Coronary artery (tissue), 2 donors: Measurements from ENCODE around the gene CDH13.

Experiments
- DNase-seq: peaks from one replicate; pipeline ENCODE4 v3.0.0-alpha.2; 2017; ENCODE audit warnings: low spot score
- H3K27ac ChIP-seq, 2 donors: fragments of 200-600 bp; sonication (generic); one replicate each; pipeline ENCODE4 v1.5.1; 2016 to 2019
- H3K4me3 ChIP-seq: fragments of 200-600 bp; sonication (generic); 2 replicates; pipeline ENCODE4 v1.5.1; 2016; ENCODE audit warnings: mild to moderate bottlenecking, moderate library complexity
- TF ChIP-seq, protein P1 (sequence below): fragments of 200-600 bp; sonication (generic); IDR thresholded peaks from one replicate; pipeline ENCODE4 v1.5.1; 2019; ENCODE audit warnings: antibody characterized with exemption

The CDH13 gene

DNA sequence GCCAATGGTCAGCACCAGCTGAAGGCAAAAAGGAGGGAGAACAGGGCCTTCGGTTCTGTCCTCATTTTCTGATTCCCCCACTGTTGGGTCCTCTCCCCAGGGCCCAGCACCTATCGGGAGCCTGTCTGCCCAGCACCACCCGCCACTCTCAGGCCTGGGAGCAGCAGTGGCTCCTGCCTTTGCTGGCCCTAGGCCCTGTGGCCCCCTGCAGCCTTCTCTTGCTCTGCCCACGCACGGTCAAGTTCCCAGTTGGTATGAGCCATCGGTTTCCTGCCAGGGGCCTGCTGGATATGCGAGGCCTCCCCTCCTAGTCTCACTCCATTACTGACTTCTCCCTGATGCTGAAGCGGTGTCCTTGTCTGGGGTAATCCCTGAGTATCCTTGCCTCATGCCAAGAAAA is 1218.5 kb downstream of the CDH13 start:
- Histone ChIP-seq H3K27ac (no peak overlapping the region), H3K4me3 (no peak overlapping the region)
- DNase-seq: no peak
- TF ChIP-seq, protein P1, sequence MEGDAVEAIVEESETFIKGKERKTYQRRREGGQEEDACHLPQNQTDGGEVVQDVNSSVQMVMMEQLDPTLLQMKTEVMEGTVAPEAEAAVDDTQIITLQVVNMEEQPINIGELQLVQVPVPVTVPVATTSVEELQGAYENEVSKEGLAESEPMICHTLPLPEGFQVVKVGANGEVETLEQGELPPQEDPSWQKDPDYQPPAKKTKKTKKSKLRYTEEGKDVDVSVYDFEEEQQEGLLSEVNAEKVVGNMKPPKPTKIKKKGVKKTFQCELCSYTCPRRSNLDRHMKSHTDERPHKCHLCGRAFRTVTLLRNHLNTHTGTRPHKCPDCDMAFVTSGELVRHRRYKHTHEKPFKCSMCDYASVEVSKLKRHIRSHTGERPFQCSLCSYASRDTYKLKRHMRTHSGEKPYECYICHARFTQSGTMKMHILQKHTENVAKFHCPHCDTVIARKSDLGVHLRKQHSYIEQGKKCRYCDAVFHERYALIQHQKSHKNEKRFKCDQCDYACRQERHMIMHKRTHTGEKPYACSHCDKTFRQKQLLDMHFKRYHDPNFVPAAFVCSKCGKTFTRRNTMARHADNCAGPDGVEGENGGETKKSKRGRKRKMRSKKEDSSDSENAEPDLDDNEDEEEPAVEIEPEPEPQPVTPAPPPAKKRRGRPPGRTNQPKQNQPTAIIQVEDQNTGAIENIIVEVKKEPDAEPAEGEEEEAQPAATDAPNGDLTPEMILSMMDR: no peak

DNA sequence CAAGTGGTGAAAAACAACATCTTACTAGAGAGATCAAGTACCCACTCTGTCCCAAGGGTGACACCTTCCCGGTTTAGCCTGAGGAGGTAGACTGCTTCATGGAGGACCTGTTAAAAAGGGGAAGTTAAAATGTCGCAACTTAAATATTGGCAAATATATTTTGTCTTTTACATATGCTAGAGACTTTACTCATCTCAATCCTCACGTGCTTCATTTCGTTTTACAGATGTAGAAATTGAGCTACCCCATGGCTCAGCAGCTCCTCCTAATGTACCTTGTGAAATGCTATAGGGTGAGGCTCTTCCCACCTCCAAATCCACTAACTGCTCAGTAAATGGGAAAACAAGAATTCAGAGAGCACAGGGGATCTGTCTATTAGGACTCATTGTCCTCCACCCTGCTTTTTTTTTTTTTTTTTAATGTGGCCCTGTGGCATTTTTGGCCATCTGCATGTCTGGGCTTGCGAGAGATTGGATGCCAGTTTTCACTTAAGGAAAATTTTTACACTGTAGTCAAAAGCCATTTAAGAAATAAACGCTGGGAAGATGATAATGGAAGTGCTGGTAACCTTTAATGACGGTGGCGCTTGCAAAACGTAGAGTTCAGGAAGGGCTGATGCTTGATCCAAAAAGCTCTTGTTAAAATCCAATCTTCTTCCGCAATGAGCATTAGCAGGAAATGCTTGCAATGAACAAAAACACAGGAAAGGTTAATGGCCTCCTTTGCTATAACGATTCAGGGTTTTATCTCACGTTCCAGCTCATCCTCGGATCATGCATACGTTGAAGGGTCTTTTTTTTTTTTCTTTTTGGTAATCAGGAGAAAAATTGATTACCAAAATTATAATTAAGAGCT is 1220.8 kb downstream of the CDH13 start:
- no peak for DNase-seq
- Histone ChIP-seq H3K4me3 (no peak overlapping the region), H3K27ac (no peak overlapping the region)
- TF ChIP-seq, protein P1: no peak

DNA sequence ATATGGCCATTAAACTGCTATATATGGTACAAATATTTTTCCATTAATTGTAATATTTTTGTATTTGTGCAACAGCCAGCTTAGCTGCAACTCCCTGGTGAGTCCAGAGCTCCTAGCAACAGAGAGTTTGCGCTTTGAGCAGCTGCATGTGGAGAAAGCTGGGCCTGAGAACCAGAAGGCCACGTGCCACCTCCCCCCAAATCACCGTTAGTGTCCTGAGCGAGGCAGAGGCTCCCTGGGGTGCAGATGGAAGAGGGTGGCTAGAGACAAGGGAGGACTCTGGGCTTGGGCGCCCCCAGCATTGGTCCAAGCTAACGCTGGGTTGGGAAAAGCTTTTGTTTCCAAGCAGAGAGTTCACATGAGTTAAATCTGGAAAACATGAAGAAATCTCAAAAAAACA is 1222.7 kb downstream of the CDH13 start:
- H3K4me3 ChIP-seq: no peak overlapping the region
- TF ChIP-seq, protein P1: no peak
- DNase-seq: no peak
- H3K27ac ChIP-seq: no peak overlapping the region
